ENCODE results near the gene CDHR1.

DNA sequence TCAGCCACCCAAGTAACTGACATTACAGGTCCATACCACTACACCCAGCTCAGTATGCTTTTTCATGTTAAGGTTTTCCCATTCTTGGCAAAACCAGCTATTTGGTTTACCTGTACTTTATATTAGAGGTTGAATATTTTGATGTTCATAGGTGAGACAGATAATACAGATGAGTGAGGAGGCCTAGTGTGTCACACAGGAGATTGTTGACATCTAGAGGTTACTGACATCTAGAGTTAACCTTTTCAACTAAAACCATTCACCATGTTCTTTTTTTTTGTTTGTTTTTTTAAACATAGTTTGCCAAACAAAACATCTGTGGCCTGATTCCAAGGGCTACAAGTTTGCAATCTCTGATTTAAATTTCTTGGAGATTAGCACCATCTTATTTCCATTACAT lies 47.0 kb upstream of the CDHR1 start:
- TF ChIP-seq, protein P1, sequence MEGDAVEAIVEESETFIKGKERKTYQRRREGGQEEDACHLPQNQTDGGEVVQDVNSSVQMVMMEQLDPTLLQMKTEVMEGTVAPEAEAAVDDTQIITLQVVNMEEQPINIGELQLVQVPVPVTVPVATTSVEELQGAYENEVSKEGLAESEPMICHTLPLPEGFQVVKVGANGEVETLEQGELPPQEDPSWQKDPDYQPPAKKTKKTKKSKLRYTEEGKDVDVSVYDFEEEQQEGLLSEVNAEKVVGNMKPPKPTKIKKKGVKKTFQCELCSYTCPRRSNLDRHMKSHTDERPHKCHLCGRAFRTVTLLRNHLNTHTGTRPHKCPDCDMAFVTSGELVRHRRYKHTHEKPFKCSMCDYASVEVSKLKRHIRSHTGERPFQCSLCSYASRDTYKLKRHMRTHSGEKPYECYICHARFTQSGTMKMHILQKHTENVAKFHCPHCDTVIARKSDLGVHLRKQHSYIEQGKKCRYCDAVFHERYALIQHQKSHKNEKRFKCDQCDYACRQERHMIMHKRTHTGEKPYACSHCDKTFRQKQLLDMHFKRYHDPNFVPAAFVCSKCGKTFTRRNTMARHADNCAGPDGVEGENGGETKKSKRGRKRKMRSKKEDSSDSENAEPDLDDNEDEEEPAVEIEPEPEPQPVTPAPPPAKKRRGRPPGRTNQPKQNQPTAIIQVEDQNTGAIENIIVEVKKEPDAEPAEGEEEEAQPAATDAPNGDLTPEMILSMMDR (conservative IDR thresholded peaks at IDR 0.05 in 1 of 2, IDR thresholded peaks at IDR 0.05 in 1 of 2; ENCODE audit: extremely low read depth in 1 of 2, insufficient read depth in 1 of 2, low read depth in 1 of 2, low read length in 2 of 2): no peak
- no peak for TF ChIP-seq EZH2 (IDR thresholded peaks at IDR 0.05; ENCODE audit: borderline replicate concordance, low read length)
